Heart left ventricle (tissue), 13 donors: ENCODE results near the gene RAD51B.

Experiments used
- POLR2A ChIP-seq, 2 donors: fragments of 450-650 bp; IDR thresholded peaks; one replicate each; pipeline ENCODE4 v1.6.1; 2017; ENCODE audit warnings: antibody characterized with exemption in 2 of 2, mild to moderate bottlenecking in 2 of 2, moderate library complexity in 2 of 2
- TF ChIP-seq, protein P1 (sequence below), 12 donors: fragments of 200-600 bp; sonication (generic) in 4 of 12; IDR thresholded peaks; one replicate each; pipeline versions ENCODE4 v1.5.0 to v1.8.0; 2018 to 2022; ENCODE audit warnings: antibody characterized with exemption in 12 of 12, mild to moderate bottlenecking in 5 of 12
- donor health status: ischemic (EF 13 %, LVEDD 7.1; RV severe dilation, severe dysfunction).
- donor health status: DM: no; HTN: yes; CAD: no.
- donor health status: DM: no; HTN: no; CAD: no.
- donor health status: ischemic (EF 25% LVEDD 6.9; RV normal size, moderate dysfunction).
- donor health status: ischemic (EF 25% LVEDD 5.7; RV mildly dilated, moderate dysfunction).
- donor health status: ischemic (EF 35%, LVEDD 5.7; RV mildly dilated, moderate dysfunction).
- donor health status: nonischemic (EF 11% LVEDD 7.7; RV severe dilation, severe dysfunction).
- donor health status: DM: yes; HTN: yes; CAD: no.
- donor health status: PGD.
- donor health status: ischemic (EF 29% LVEDD 5.4; RV normal size, mild dysfunction).
- donor health status: nonischemic (EF 23%, LVEDD 6.1; RV moderate dilation, normal function).

DNA sequence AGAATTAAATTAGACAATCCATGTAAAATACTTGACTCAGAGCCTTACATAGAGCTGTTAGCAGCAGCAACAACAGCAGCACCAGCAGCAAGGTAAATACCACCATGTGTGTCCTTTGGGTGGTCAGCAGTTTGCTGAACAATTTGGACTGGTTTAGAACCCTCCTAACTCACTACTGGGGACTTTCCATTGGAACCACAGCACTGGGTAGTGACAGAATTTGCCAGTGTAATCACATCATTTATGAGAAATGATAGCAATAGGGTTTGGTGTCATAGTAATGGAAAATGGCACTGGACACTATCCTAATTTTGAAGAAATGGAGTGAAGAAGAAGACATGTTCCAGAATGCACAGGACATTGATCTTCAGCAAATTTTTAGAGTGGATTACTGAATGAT is 392.8 kb downstream of the RAD51B start:
- TF ChIP-seq, protein P1, sequence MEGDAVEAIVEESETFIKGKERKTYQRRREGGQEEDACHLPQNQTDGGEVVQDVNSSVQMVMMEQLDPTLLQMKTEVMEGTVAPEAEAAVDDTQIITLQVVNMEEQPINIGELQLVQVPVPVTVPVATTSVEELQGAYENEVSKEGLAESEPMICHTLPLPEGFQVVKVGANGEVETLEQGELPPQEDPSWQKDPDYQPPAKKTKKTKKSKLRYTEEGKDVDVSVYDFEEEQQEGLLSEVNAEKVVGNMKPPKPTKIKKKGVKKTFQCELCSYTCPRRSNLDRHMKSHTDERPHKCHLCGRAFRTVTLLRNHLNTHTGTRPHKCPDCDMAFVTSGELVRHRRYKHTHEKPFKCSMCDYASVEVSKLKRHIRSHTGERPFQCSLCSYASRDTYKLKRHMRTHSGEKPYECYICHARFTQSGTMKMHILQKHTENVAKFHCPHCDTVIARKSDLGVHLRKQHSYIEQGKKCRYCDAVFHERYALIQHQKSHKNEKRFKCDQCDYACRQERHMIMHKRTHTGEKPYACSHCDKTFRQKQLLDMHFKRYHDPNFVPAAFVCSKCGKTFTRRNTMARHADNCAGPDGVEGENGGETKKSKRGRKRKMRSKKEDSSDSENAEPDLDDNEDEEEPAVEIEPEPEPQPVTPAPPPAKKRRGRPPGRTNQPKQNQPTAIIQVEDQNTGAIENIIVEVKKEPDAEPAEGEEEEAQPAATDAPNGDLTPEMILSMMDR (IDR thresholded peaks at IDR 0.05) = no peak
- TF ChIP-seq POLR2A (IDR thresholded peaks at IDR 0.05) = no peak
